Measurements from ENCODE around the gene AGT.

DNA sequence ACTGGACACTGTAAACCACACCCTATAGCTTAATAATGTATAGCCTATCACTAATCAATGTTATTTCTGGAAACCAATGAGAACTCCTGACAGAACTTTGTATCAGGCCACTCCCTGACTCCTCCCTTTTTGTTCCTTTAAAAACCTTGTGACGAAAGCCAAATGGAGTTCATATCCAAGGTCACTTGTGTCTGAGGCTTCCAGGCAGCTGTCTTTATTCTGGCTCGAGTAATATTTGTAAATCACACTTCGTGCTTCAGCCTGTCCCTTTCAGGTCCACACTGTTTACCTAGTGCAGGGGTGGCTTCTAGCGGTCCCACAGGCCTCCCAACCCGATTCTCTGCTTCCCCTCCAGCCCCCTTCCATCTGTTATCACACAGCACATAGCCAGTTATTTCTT, 17.1 kb upstream of the AGT start:
- TF ChIP-seq, protein P1, sequence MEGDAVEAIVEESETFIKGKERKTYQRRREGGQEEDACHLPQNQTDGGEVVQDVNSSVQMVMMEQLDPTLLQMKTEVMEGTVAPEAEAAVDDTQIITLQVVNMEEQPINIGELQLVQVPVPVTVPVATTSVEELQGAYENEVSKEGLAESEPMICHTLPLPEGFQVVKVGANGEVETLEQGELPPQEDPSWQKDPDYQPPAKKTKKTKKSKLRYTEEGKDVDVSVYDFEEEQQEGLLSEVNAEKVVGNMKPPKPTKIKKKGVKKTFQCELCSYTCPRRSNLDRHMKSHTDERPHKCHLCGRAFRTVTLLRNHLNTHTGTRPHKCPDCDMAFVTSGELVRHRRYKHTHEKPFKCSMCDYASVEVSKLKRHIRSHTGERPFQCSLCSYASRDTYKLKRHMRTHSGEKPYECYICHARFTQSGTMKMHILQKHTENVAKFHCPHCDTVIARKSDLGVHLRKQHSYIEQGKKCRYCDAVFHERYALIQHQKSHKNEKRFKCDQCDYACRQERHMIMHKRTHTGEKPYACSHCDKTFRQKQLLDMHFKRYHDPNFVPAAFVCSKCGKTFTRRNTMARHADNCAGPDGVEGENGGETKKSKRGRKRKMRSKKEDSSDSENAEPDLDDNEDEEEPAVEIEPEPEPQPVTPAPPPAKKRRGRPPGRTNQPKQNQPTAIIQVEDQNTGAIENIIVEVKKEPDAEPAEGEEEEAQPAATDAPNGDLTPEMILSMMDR (conservative IDR thresholded peaks at IDR 0.05 in 1 of 2, IDR thresholded peaks at IDR 0.05 in 1 of 2; ENCODE audit: extremely low read depth in 1 of 2, insufficient read depth in 1 of 2, low read depth in 1 of 2, low read length in 2 of 2), result no peak
- TF ChIP-seq EZH2 (IDR thresholded peaks at IDR 0.05; ENCODE audit: borderline replicate concordance, low read length), result no peak
